CD4-positive, CD25-positive, alpha-beta regulatory T cell (primary cell): ENCODE results near the gene MBD6. TPM values are rescaled to one million over a fixed set of nuclear protein-coding genes. Genes with fewer than 3 reads are reported as not detected.

ENCODE experiments used
- ATAC-seq, 2 donors: fragments of 150-1000 bp; cut with Tn5 transposase; one replicate each; pipeline ENCODE4 v1.10.0; 2021; ENCODE audit warnings: low read depth in 2 of 2, moderate number of reproducible peaks in 2 of 2, moderate library complexity in 1 of 2
- DNase-seq, 3 donors: peaks; one replicate each; pipeline versions ENCODE4 v3.0.0 to v3.0.0-alpha.2; 2012 to 2022; ENCODE audit warnings: mixed read lengths in 1 of 3
- H3K27ac ChIP-seq: one replicate; pipeline ENCODE4 v1.7.0; 2013; ENCODE audit warnings: mild to moderate bottlenecking, low read length; ENCODE audit not compliant: insufficient read depth, poor library complexity, severe bottlenecking
- H3K27me3 ChIP-seq: one replicate; pipeline ENCODE4 v1.7.0; 2013; ENCODE audit warnings: low read length; ENCODE audit not compliant: control insufficient read depth, insufficient read depth
- H3K36me3 ChIP-seq: one replicate; pipeline ENCODE4 v1.7.0; 2013; ENCODE audit warnings: mild to moderate bottlenecking, low read length, moderate library complexity; ENCODE audit not compliant: control insufficient read depth, insufficient read depth
- H3K4me1 ChIP-seq: 2 replicates; pipeline ENCODE4 v1.7.0; 2013; ENCODE audit warnings: mild to moderate bottlenecking, low read length; ENCODE audit not compliant: insufficient read depth, control insufficient read depth, poor library complexity, severe bottlenecking
- H3K4me3 ChIP-seq: one replicate; pipeline ENCODE4 v1.7.0; 2013; ENCODE audit warnings: low read depth, mild to moderate bottlenecking, low read length, moderate library complexity
- H3K9me3 ChIP-seq, 2 experiments: 1 replicate in 1 of 2; 2 replicates in 1 of 2; pipeline ENCODE4 v1.7.0; 2013; ENCODE audit warnings: low read length in 2 of 2, mild to moderate bottlenecking in 1 of 2, moderate library complexity in 1 of 2; ENCODE audit not compliant: control insufficient read depth in 2 of 2
- H3K27ac Mint-ChIP-seq, 3 donors: one replicate each; pipeline ENCODE4 v1.8.0; 2020 to 2022; ENCODE audit warnings: mild to moderate bottlenecking in 3 of 3, mixed read lengths in 3 of 3, moderate library complexity in 2 of 3
- H3K27me3 Mint-ChIP-seq: one replicate; pipeline ENCODE4 v1.8.0; 2022; ENCODE audit warnings: mild to moderate bottlenecking, mixed read lengths
- H3K36me3 Mint-ChIP-seq: one replicate; pipeline ENCODE4 v1.8.0; 2020; ENCODE audit warnings: mixed read lengths
- H3K4me1 Mint-ChIP-seq, 4 donors: one replicate each; pipeline ENCODE4 v1.8.0; 2020 to 2022; ENCODE audit warnings: mixed read lengths in 4 of 4, mild to moderate bottlenecking in 1 of 4
- H3K4me3 Mint-ChIP-seq, 4 donors: one replicate each; pipeline ENCODE4 v1.8.0; 2020 to 2022; ENCODE audit warnings: mild to moderate bottlenecking in 4 of 4, mixed read lengths in 4 of 4, moderate library complexity in 3 of 4
- H3K9me3 Mint-ChIP-seq, 7 donors: one replicate each; pipeline ENCODE4 v1.8.0; 2020 to 2022; ENCODE audit warnings: mixed read lengths in 7 of 7, mild to moderate bottlenecking in 3 of 7, moderate library complexity in 2 of 7
- polyA plus RNA-seq, 4 donors: library from polyadenylated mRNA; unstranded; fragments of 300-500 nt; fragmentation: Illumina TruSeq; gene quantifications; one replicate each; pipeline ENCODE4 v1.2.3, GENCODE V29; 2021
- total RNA-seq: library from RNA; stranded (reverse); gene quantifications from one replicate; pipeline ENCODE4 v1.2.3, GENCODE V29; 2022

Gene MBD6
- total RNA-seq (104 TPM), polyA plus RNA-seq (1 to 10 TPM; 1.8 to 3.0 (median 2.3) TPM)

- Mint-ChIP-seq H3K36me3 (peaks cover 10% of the 10 kb centered on the region), H3K4me1 (peaks cover 15 to 71% (median 44%) of the 10 kb centered on the region in 4 donors), H3K9me3 (peaks cover 0 to 3% (median 0%) of the 10 kb centered on the region in 7 donors), H3K27me3 (peaks cover 21% of the 10 kb centered on the region), H3K4me3 (peak within 1 kb of the TSS; percentile 97 to 99 (median 98)), H3K27ac (peak within 1 kb of the TSS; percentile 98 to 100 (median 100))
- H3K9me3 ChIP-seq = no peaks in the 10 kb centered on the region
- H3K36me3 ChIP-seq = peaks cover 21% of the 10 kb centered on the region
- peaks cover 59% of the 10 kb centered on the region for H3K4me1 ChIP-seq
- ATAC-seq = peak; percentile 46 to 50
- peak; percentile 89 to 92 (median 90) for DNase-seq
- H3K27ac ChIP-seq = peak within 1 kb of the TSS; percentile 98
- peak within 1 kb of the TSS; percentile 89 for H3K4me3 ChIP-seq
- no peaks in the 10 kb centered on the region for H3K27me3 ChIP-seq
Measured at GRCh38 chr12:57522011-57522886, at the start of gene MBD6. TSS of gene MBD6 (plus strand) at chr12:57522824. CDS start at chr12:57524304, 1,480 bp downstream.

GRCh38 chr12:57473392-57473791, 49.2 kb upstream of the MBD6 start:
- Histone ChIP-seq H3K4me1 (peaks cover 66% of the 10 kb centered on the region), H3K9me3 (no peaks in the 10 kb centered on the region), H3K4me3 (no peak overlapping the region), H3K27me3 (no peaks in the 10 kb centered on the region), H3K36me3 (peaks cover 65% of the 10 kb centered on the region), H3K27ac (no peak overlapping the region)
- Mint-ChIP-seq H3K27me3 (no peaks in the 10 kb centered on the region), H3K27ac (peak overlapping the region; percentile 13 to 97 (median 83)), H3K4me1 (peaks cover 3 to 71% (median 47%) of the 10 kb centered on the region in 4 donors), H3K36me3 (peaks cover 41% of the 10 kb centered on the region), H3K4me3 (peak overlapping the region in 3 of 4 donors; percentile 82 to 89 (median 84)), H3K9me3 (no peaks in the 10 kb centered on the region)
- ATAC-seq = no peak
- no peak for DNase-seq

GRCh38 chr12:57473886-57474285, 48.7 kb upstream of the MBD6 start:
- no peaks in the 10 kb centered on the region for H3K9me3 ChIP-seq

DNA sequence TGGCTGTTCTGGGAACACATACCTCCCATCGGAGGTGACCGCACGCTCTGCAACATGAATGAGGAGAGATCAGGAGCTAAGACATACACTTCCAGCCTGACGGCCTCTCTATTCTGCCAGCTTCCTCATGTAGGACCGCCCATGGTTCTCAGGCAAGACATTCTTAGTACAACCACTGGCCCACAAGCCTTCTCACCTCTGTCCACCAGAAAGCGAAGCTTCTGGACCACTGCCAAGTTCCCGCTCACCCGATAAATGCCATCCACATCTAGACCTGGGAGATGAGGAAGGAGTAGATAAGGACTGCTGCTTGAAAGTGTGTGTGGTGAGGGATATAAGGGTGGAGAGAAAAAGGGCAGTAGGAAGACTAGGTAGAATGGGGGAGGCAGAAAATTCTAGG, 48.2 kb upstream of the MBD6 start:
- ATAC-seq (no peak), DNase-seq (no peak)
- no peaks in the 10 kb centered on the region for H3K9me3 Mint-ChIP-seq
- H3K36me3 Mint-ChIP-seq = peaks cover 46% of the 10 kb centered on the region
- H3K27me3 Mint-ChIP-seq = no peaks in the 10 kb centered on the region
- H3K4me3 Mint-ChIP-seq = peak overlapping the region; percentile 82 to 89 (median 86)
- Histone ChIP-seq H3K36me3 (peaks cover 58% of the 10 kb centered on the region), H3K4me3 (peak overlapping the region; percentile 43), H3K9me3 (no peaks in the 10 kb centered on the region), H3K4me1 (peaks cover 76% of the 10 kb centered on the region), H3K27ac (no peak overlapping the region), H3K27me3 (no peaks in the 10 kb centered on the region)
- peaks cover 8 to 81% (median 54%) of the 10 kb centered on the region in 4 donors for H3K4me1 Mint-ChIP-seq
- peak overlapping the region; percentile 83 to 97 (median 88) for H3K27ac Mint-ChIP-seq

More at GRCh38 chr12:57473886-57474285, 48.7 kb upstream of the MBD6 start:
- no peak overlapping the region for H3K4me3 ChIP-seq
- H3K4me3 Mint-ChIP-seq = peak overlapping the region; percentile 82 to 89 (median 86)
- H3K4me1 ChIP-seq = peaks cover 71% of the 10 kb centered on the region
- H3K27ac ChIP-seq = peak overlapping the region; percentile 14
- peaks cover 64% of the 10 kb centered on the region for H3K36me3 ChIP-seq
- no peaks in the 10 kb centered on the region for H3K9me3 Mint-ChIP-seq
- peak overlapping the region; percentile 39 to 97 (median 83) for H3K27ac Mint-ChIP-seq
- H3K27me3 ChIP-seq = no peaks in the 10 kb centered on the region
- DNase-seq (no peak), ATAC-seq (no peak)
- no peaks in the 10 kb centered on the region for H3K27me3 Mint-ChIP-seq
- H3K36me3 Mint-ChIP-seq = peaks cover 45% of the 10 kb centered on the region
- peaks cover 8 to 75% (median 51%) of the 10 kb centered on the region in 4 donors for H3K4me1 Mint-ChIP-seq

DNA sequence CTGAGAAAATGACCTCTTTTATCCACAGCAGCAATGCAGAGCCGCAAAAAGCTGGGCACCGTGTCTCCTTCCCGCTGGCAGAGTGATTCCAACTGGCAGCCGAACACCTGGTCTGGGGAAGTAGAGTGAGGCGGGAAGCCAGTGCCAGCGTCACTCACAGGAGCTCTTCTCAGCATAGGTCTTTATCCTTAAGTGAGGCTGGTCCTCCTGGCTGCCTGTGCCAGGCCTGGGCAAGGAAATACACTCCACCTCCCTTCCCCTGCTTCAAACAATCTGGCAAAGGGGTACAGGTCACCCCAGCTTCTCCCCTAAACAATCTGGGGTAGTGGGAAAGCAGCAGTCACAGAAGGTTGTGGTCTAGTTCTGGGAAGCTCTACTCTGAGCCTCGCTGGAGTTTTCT, 47.8 kb upstream of the MBD6 start:
- no peak for DNase-seq
- Histone ChIP-seq H3K9me3 (no peaks in the 10 kb centered on the region), H3K27ac (no peak overlapping the region), H3K36me3 (peaks cover 54% of the 10 kb centered on the region), H3K4me3 (peak overlapping the region; percentile 43), H3K27me3 (no peaks in the 10 kb centered on the region), H3K4me1 (peaks cover 80% of the 10 kb centered on the region)
- Mint-ChIP-seq H3K4me1 (peaks cover 11 to 81% (median 59%) of the 10 kb centered on the region in 4 donors), H3K27me3 (no peaks in the 10 kb centered on the region), H3K9me3 (no peaks in the 10 kb centered on the region), H3K36me3 (peaks cover 46% of the 10 kb centered on the region), H3K4me3 (peak overlapping the region; percentile 82 to 89 (median 86)), H3K27ac (peak overlapping the region; percentile 83 to 97 (median 88))
- no peak for ATAC-seq

DNA sequence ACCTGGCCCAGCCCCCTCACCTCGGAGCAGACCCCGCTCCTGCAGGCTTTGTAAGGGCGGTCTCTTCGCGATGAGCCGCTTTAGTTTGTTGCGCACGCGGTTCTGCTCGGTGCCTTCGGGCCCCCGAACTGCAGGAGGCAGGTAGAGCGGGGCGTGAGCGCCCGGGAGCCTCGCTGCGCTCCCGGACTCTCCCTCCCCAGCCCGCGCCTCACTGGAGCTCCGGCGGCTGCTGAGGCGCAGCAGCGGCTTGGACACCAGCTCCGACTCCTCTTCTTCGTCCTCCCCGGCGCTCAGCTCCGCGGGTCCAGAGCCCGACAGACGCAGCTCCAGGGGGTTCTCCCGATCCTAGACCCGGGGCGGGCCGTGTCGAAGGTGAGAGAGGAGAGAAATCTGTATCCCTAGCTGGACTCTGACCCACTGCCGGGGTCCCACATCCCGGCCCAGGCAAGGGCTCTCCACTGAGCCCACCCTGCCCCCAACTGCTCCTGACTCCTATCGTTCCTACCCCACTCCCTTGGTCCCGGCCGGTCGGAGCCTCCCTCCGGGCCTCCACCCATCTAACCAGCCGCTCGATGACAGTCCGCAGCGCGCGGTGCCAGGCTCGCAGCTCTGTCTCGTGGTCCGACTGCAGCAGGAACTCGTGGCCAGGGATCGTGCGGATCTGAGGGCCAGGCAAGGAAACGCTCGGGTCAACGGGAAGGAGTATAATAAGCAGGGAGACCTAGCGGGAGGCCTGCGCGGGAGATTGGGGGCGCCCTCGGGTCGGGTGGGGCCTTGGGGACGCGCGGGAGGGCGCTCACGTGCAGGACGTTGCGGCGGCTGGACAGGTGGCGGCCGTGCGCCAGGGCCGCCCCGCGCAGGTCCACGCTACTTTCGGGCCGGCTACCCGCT, 47.1 kb upstream of the MBD6 start:
- no peaks in the 10 kb centered on the region for H3K9me3 Mint-ChIP-seq
- no peak for ATAC-seq
- Histone ChIP-seq H3K4me1 (peaks cover 87% of the 10 kb centered on the region), H3K9me3 (no peaks in the 10 kb centered on the region), H3K27ac (peak overlapping the region; percentile 97), H3K36me3 (peaks cover 49% of the 10 kb centered on the region), H3K4me3 (peak overlapping the region; percentile 93), H3K27me3 (no peaks in the 10 kb centered on the region)
- H3K27ac Mint-ChIP-seq = peak overlapping the region; percentile 79 to 99 (median 88)
- H3K4me3 Mint-ChIP-seq = peak overlapping the region in 3 of 4 donors; percentile 90 to 100 (median 100)
- H3K36me3 Mint-ChIP-seq = peaks cover 46% of the 10 kb centered on the region
- H3K27me3 Mint-ChIP-seq = no peaks in the 10 kb centered on the region
- H3K4me1 Mint-ChIP-seq = peaks cover 13 to 87% (median 64%) of the 10 kb centered on the region in 4 donors
- DNase-seq = no peak
